A673 (cell line): ENCODE data around the gene ITCH.

Experiments
- CTCF ChIP-seq: fragments of 300-800, 200-600 bp; sonication (generic); conservative IDR thresholded peaks from 2 replicates; pipeline ENCODE4 v1.5.1; 2017; ENCODE audit warnings: low read depth, mild to moderate bottlenecking, antibody characterized with exemption, low read length, moderate library complexity, mixed read lengths
- EZH2 ChIP-seq: fragments of 200-600 bp; sonication (generic); IDR thresholded peaks from 2 replicates; pipeline ENCODE4 v1.6.1; 2017; ENCODE audit warnings: borderline replicate concordance, low read depth, mild to moderate bottlenecking, mixed read lengths, antibody characterized with exemption, low read length; ENCODE audit not compliant: poor library complexity, severe bottlenecking

GRCh38 chr20:34355427-34355826 lies 7.6 kb upstream of the ITCH start:
- TF ChIP-seq CTCF = no peak
- TF ChIP-seq EZH2 = no peak
